A673 (cell line): Measurements from ENCODE around the gene MYCBPAP.

Experiments used
- CTCF ChIP-seq: fragments of 300-800, 200-600 bp; sonication (generic); conservative IDR thresholded peaks from 2 replicates; pipeline ENCODE4 v1.5.1; 2017; ENCODE audit warnings: low read depth, mild to moderate bottlenecking, antibody characterized with exemption, low read length, moderate library complexity, mixed read lengths
- EZH2 ChIP-seq: fragments of 200-600 bp; sonication (generic); IDR thresholded peaks from 2 replicates; pipeline ENCODE4 v1.6.1; 2017; ENCODE audit warnings: borderline replicate concordance, low read depth, mild to moderate bottlenecking, mixed read lengths, antibody characterized with exemption, low read length; ENCODE audit not compliant: poor library complexity, severe bottlenecking

DNA sequence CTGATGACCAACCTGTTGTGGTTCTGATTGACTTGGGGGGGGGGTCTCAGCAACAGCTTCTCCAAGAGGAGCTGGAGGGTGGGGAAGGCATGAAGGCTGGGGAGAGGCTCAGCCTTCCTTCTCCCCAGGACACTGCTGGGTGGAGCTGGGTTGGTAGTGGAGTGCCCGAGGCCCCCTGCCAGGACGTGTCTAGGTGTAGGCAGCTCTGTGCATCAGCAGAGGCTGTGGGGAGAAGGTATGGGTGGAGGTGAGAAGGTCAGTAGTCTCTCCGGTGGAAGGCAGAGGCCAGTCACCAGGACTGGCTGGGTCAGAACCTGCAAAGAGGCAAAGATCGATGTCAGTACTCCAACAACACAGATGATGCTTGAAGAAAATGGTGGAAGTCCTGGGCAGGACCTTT is 43.5 kb upstream of the MYCBPAP start:
- TF ChIP-seq EZH2 (no peak), CTCF (no peak)
